GM08714 (cell line): ENCODE results near the gene BMI1.

Source experiments
- H3K4me3 ChIP-seq: fragments of 200-500 bp; sonication (Bioruptor generic); 2 replicates; pipeline ENCODE4 v1.5.1; 2014; ENCODE audit warnings: mild to moderate bottlenecking, low read length, inconsistent platforms
- ZNF274 ChIP-seq: IDR thresholded peaks from 2 replicates; pipeline ENCODE4 v1.6.1; 2012; ENCODE audit warnings: mild to moderate bottlenecking, low read depth, low read length

The BMI1 gene

DNA sequence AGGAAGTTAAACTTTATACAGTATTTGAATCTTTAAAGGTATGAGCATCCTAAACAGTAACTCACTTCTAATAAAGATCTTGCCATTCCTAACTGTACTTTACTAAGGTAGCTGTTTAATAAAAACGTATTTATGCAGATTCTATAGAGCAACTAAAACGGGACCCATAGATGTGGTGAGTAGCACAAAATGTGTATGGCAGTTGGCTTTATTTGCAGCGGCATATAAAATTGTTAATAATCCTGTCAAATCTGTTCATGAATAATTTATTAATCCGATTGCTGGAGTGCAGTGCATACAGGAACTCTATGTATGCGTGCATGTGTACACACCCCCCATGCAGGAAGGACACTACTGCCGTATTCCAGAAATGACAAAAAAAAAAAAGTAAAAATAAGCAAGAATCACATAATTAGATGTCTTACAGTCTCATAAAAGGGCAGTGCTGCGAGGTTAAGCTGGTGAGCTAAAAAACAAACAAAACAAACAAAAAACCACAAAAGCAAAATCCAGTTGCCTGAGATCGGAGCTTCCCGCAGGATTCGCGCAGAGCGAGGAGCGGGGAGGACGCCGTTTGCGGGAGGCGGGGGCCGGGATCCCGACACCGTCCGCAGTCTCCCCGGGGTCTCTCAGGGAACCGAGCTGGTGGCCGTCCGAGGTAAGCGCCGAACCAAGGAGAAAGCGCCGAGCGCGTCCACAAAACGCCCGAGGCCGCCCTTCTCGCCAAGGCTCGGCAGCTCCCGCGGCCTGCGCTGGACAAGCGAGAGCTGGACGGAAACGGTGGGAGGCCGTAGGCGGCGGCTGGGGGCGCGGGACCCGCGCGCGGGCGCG, 5.2 kb upstream of the BMI1 start:
- no peak for TF ChIP-seq ZNF274
- H3K4me3 ChIP-seq: peak overlapping the region; percentile 94

DNA sequence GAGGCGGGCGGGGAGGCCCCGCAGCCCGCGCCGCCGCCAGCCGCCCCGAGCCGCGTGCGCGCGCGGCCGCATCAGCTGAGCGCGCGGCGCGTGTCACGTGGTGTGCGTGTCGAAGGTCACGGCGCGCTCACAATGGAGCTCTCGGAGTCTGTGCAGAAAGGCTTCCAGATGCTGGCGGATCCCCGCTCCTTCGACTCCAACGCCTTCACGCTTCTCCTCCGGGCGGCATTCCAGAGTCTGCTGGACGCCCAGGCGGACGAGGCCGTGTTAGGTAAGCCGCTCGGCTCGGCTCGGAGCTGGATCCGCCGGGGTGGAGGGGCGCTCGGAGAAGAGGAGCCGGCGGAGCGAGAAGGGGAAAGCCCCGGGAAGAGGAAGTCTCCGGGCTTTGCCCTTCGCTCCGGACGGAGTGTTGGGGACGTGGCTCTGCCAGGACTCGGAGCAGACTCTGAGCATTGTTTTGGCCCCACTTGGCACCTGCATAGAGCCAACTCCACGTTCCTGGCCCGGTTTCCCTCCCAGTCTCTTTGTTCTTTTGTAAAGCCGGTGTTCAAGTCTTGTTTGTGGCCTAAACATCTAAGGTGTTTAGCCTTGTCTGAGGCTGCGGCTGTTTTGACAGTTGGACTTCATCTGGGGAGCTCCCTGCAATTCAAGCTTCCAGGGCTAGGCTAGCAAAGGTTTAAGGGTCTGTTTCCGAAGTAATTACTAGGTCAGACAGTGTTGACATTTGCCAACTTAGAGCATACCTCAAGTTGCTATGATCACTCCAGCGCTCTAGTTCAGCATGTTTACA, 4.4 kb upstream of the BMI1 start, which contains the start of gene COMMD3:
Gene COMMD3 (plus strand): TSS at position 103 of the 790 bp plus-strand sequence. CDS start 30 bp downstream, at position 133.
- no peak for TF ChIP-seq ZNF274
- peak within 1 kb of the TSS; percentile 94 for H3K4me3 ChIP-seq

GRCh38 chr10:22317076-22317370, 3.9 kb upstream of the BMI1 start:
- no peak for TF ChIP-seq ZNF274

DNA sequence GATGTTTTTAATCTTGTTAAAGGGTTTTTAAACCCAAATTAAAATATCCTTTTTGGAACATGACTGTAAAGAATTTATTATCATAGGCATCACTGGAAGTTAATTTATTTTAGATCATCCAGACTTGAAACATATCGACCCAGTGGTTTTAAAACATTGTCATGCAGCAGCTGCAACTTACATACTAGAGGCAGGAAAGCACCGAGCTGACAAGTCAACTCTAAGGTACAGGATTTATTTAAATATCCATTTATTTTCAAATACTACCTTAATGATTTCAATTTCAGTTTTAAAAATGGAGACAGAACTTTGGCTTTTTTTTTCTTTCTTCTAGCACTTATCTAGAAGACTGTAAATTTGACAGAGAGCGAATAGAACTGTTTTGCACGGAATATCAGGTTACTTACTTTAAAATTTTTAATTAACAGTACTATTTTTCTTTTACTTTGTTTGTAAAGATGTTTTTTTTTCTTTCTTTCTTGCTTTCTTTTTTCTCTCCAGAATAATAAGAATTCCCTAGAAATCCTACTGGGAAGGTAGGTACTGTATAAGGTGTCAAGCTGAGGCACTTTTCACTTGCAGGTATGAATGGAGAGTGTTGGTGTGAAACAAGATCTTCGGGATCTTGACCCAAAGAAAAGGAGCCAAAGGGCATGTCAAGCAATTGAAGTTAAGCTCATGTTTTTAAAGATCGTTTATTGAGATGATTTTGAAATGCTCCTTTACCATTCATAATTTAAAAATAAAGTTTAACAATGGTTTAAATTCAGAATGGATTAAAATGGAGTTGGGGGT, 2.9 kb upstream of the BMI1 start:
- no peak overlapping the region; the same call in 1 of the 2 replicates for H3K4me3 ChIP-seq

More at GRCh38 chr10:22317076-22317370, 3.9 kb upstream of the BMI1 start:
- H3K4me3 ChIP-seq: peak overlapping the region; percentile 94

DNA sequence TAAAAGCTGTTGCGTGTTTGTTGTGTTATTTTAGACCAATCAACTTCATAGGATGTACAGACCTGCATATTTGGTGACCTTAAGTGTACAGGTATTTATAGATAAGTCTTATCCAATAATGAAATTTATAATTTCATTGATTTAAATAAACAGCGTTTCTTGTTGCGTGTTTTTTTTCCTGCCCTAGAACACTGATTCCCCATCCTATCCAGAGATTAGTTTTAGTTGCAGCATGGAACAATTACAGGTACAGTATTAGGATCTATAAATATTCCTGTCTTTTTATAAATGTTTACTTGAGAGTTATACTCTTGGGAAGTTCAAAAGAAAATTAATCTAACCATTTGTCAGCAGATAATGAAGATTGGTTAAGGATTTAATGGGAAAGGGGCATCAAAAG, 2.1 kb upstream of the BMI1 start:
- H3K4me3 ChIP-seq: no peak overlapping the region
- TF ChIP-seq ZNF274: no peak

More for the DNA sequence above, 2.9 kb upstream of the BMI1 start:
- no peak for TF ChIP-seq ZNF274

DNA sequence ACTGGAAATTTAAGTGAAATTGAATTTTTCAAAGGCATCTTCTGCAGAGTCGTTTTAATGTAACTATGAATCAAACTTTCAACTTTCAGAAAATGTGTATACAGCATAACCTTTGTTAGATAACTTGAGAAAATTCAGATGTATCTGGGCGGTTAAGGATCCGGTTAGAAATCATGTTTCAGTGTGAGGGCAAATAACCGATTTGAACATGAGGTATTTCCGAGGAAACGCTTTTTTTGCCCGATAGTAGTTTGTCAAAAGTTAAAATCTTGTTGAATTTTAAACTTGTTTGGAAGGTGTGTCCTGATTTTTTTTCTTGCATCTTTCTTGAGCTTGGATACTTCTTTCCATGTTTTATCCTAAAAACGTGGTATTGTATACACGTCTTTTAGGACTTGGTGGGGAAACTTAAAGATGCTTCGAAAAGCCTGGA, 1.3 kb upstream of the BMI1 start:
- TF ChIP-seq ZNF274: no peak
- peak overlapping the region; percentile 89 for H3K4me3 ChIP-seq

GRCh38 chr10:22319980-22320558, 830 bp upstream of the BMI1 start:
- no peak for TF ChIP-seq ZNF274
- peak overlapping the region; percentile 89 for H3K4me3 ChIP-seq

GRCh38 chr10:22321156-22321923, 441 bp downstream of the BMI1 start:
- peak overlapping the region; percentile 74 for H3K4me3 ChIP-seq
- TF ChIP-seq ZNF274: no peak

DNA sequence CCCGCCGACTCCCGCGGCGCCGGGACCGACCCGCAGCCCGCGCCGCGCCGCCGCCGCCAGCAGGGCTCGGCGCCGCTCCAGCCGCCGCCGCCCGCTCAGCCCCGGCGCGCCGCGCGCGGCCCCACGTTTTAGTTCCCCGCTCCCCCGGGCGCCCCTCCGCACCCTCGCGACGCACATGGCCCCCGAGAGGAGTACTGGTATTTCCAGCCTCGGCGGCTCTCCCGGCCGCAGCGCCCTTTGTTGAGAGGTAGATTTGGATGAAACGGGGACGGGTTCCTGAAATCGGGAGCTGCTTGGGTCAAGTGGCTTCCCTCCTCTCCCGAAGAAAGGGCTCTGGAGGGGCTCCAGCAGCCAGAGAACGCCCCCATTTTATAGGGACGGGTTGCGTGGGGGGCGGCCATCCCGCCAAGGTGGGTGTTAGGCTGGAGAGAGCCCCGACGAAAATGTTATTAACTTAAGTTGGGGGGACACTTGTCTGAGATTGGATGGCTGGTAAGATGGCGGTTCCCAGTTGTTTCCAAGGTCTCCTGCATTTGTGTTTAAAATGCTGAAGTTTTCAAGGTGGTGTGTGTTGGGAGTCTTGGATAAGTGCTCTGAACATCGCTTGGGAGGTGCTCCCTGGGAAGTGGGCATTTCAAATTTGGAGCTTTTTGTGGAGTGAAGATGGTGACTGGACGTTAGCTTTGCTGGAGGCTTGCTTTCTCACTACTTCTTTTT, 1.2 kb downstream of the BMI1 start:
- peak overlapping the region; percentile 74 for H3K4me3 ChIP-seq
- TF ChIP-seq ZNF274: no peak

DNA sequence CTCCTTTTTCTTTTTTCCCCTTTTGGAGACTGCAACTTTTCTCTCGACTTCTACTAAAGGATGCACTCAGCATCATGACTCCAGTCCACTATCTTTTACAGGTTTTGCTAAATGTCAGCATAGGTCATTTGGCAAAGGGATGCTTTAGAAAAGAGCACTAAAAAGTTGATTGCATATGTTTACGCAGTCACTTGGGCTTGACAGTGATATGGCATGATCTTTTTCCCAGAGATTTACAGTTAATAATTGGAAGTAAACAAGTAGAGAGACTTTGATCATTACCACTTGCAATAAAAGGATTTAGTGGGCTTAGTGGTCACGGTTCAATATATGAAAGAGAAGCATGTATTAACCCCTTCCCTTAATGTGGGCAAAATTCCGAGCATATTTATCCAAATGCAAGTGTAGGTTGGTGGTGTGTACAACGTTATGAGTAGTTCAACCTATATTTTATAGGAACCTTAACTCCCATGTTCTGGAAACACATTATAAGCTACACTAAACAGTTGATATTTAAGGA, 1.8 kb downstream of the BMI1 start:
- no peak for TF ChIP-seq ZNF274
- peak overlapping the region; percentile 74 for H3K4me3 ChIP-seq

DNA sequence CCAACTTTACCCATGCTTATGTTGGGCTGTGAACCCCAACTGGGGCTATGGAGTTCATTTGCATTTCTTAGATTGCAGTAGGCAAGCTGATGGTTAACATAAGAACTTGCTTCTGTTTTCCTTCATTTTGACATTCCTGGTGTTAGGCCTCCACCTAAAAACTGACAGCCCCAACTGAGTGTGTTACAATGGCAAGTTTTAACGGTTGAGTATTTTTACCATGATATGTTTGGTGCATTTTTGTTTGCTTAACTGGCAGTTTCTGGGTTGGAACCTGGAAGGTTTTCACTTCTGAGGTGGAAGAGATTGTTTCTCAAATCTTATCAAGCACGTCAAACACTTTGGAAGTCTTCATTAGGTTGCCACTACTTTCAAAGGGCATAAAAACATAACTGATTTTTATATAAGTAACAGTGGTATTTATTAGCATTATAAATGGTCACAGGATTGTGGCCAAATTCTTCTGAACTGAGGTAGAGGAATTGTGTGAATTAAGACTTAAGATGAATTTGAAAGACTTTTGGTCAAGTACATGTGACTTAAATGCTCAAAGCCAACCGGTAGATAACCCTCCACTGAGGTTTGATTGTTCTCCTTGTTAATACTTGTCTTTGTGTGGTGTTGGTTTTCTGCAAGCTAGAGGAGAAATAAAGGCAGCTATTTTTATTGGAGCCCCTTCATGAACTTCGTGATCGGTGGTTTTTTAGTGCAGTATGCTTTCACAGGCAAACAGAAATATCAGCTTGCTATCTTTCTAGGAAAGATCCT, 2.8 kb downstream of the BMI1 start:
- H3K4me3 ChIP-seq: no peak overlapping the region; the same call in 1 of the 2 replicates
- no peak for TF ChIP-seq ZNF274

DNA sequence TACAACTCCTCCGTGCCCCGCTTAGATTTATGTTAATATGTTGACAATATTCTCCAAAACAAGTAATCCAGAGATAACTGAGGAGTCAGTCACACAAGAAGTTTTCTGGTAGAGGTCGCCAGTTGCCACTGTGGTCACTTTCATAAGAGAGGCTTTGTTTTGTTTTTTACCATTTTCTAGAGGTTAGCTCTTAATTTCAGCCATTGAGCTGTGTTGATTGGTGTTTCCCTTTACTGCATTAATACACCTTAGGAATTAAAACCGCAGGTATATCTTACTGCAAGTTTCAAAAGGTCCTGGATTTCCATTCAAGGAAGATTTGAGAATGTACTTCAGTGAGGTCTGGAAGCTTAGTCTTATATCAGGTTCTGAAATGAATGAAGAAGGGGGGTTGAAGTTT, 3.5 kb downstream of the BMI1 start:
- H3K4me3 ChIP-seq: peak overlapping the region; percentile 71
- no peak for TF ChIP-seq ZNF274

DNA sequence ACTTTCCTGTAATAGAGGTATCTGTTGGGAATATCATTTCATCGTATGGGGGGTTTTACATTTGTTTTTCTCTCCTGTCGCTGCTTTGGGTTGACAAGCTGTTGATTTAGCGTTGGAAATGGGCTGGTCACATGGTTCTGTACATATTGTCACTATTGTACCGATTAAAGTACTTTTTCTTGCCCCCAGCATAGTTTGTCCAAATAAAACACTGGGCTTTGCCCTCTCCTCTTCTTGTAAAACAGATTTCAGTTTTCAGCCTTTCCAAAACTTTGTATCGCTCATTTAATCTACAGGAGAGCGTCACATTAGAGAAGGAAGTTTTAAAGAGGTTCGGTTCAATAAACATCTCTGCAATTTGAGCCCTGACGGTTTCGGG, 4.0 kb downstream of the BMI1 start:
- peak overlapping the region; percentile 71 for H3K4me3 ChIP-seq
- no peak for TF ChIP-seq ZNF274
